ENCODE data around the gene SLC2A6. TPM values are rescaled to one million over a fixed set of nuclear protein-coding genes. Genes with fewer than 3 reads are reported as not detected.

Gene SLC2A6
- total and polyA plus RNA-seq, 2 of the 8 experiments (the other 6 are each of a cell fraction or from before 2014, with no cell fraction given) = 16.6 to 17.8 TPM

DNA sequence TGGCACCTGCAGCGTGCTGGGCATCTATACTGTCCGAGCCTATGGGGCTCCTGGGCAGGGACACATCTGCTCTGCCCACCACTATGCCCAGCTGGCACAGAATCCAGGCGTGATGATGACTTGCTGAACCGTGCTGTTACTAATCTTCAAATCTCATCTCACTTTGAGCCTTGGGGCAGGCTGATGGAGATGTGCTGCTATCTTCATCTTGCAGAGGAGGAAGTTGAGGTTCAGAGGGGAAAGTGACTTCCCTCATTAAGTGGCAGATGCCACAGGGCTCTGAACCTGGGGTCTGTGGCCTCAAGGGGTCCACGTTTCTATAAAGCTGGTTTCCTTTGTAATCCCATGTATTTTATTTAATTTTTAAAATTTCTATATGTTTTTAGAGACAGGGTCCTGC, 4.7 kb downstream of the SLC2A6 start:
- Histone ChIP-seq H2BK5ac (ENCODE audit: low read depth, low read length) (no peak overlapping the region), H3K36me3 (ENCODE audit: control insufficient read depth in 2 of 4, insufficient read depth in 4 of 4, low read length in 3 of 4) (peaks cover 0 to 26% (median 6%) of the 10 kb centered on the region in 4 experiments; a peak in 5 of 8 replicates), H3K27ac (ENCODE audit: low read depth, low read length) (no peak overlapping the region), H2BK20ac (ENCODE audit: low read length) (no peak overlapping the region), H3K4me2 (ENCODE audit: insufficient read depth in 1 of 2, low read depth in 2 of 2, low read length in 2 of 2) (no peak overlapping the region), H3K27me3 (replicated peaks in 1 of 4; ENCODE audit: control insufficient read depth in 3 of 4, extremely low read depth in 1 of 4, insufficient read depth in 3 of 4, low read length in 3 of 4) (no peaks in the 10 kb centered on the region), H3K79me1 (ENCODE audit: low read depth, low read length) (peaks cover 2% of the 10 kb centered on the region), H2AK5ac (ENCODE audit: low read depth, low read length) (no peak overlapping the region), H4K91ac (replicated peaks; ENCODE audit: insufficient read length, low read length) (no peak overlapping the region), H4K5ac (ENCODE audit: insufficient read length, low read depth, low read length) (no peak overlapping the region), H2BK15ac (ENCODE audit: low read length) (no peak overlapping the region), H3K14ac (ENCODE audit: insufficient read length) (no peak overlapping the region), H3K79me2 (ENCODE audit: control insufficient read depth in 1 of 2, insufficient read depth in 2 of 2, low read length in 2 of 2) (peaks cover 0 to 6% of the 10 kb centered on the region in 2 experiments; a peak in 1 of 4 replicates), H3K23me2 (ENCODE audit: low read depth, low read length) (peaks cover 4% of the 10 kb centered on the region; the same call in 1 of the 2 replicates), H2AFZ (ENCODE audit: low read length) (no peak overlapping the region), H3K56ac (replicated peaks; ENCODE audit: insufficient read length, low read depth, low read length) (no peak overlapping the region), H3K9ac (replicated peaks in 1 of 4; ENCODE audit: extremely low read depth in 1 of 4, low read depth in 3 of 4, low read length in 3 of 4) (no peak overlapping the region), H2BK12ac (ENCODE audit: low read depth, low read length) (no peak overlapping the region), H3K23ac (ENCODE audit: insufficient read length) (no peak overlapping the region), H3K4me1 (replicated peaks in 1 of 4; ENCODE audit: control insufficient read depth in 3 of 4, insufficient read depth in 4 of 4, low read length in 3 of 4) (peaks cover 0 to 7% (median 3%) of the 10 kb centered on the region in 4 experiments; a peak in 5 of 7 replicates), H3K9me3 (ENCODE audit: insufficient read depth in 2 of 2, low read depth in 1 of 2, low read length in 1 of 2) (no peaks in the 10 kb centered on the region), H3K4ac (replicated peaks; ENCODE audit: insufficient read length, low read depth, low read length) (no peak overlapping the region), H3K4me3 (ENCODE audit: extremely low read depth in 1 of 4, insufficient read depth in 2 of 4, low read depth in 3 of 4, low read length in 4 of 4) (no peak overlapping the region), H3K18ac (ENCODE audit: extremely low read depth, low read length) (no peak overlapping the region), H4K8ac (ENCODE audit: extremely low read depth, insufficient read depth, low read length) (no peak overlapping the region), H2BK120ac (replicated peaks; ENCODE audit: low read depth, low read length) (no peak overlapping the region), H4K20me1 (replicated peaks in 1 of 2; ENCODE audit: control insufficient read depth in 1 of 2, insufficient read depth in 2 of 2, low read length in 2 of 2) (peaks cover 4 to 32% of the 10 kb centered on the region in 2 experiments)
- no peak for TF ChIP-seq POU5F1 (IDR thresholded peaks at IDR 0.05; ENCODE audit: low read depth, low read length)
- no peak for TF ChIP-seq PHF8 (conservative IDR thresholded peaks at IDR 0.05; ENCODE audit: low read depth, low read length)
- TF ChIP-seq, protein P1, sequence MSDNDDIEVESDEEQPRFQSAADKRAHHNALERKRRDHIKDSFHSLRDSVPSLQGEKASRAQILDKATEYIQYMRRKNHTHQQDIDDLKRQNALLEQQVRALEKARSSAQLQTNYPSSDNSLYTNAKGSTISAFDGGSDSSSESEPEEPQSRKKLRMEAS (IDR thresholded peaks at IDR 0.05) = no peak
- no peak for TF ChIP-seq CREB1 (IDR thresholded peaks at IDR 0.05)
- no peak for TF ChIP-seq RFX5 (IDR thresholded peaks at IDR 0.05; ENCODE audit: borderline replicate concordance, low read depth, low read length)
- 68% methylated on average over 5 of the region's 5 CpGs; no CpG with 5 or more reads in 1 of the 2 experiments for WGBS, 2 experiments (ENCODE audit: extremely low coverage in 1 of 2, insufficient coverage in 1 of 2, insufficient read length in 1 of 2, insufficient replicate concordance in 2 of 2, low coverage in 1 of 2, low lambda C conversion rate in 2 of 2, missing lambda C conversion rate in 1 of 2)
- no peak for DNase-seq (ENCODE audit: low read depth in 1 of 2, low spot score in 2 of 2)
- FAIRE-seq = no peak
- ChIA-PET CTCF (ENCODE audit: partially characterized antibody) (interaction anchor here (0.9 to 1.8 kb wide), 7 partner anchors 10 to 288 kb away, joined by 3 to 8 read pairs (median 3); no protein-coding TSS in a partner anchor), POLR2A (ENCODE audit: partially characterized antibody) (interaction anchor here (1.4 to 1.5 kb wide), 2 partner anchors 16 to 125 kb away, joined by 4 to 8 read pairs; no protein-coding TSS in a partner anchor)
